ENCODE results near the gene EFNA1. TPM values are rescaled to one million over a fixed set of nuclear protein-coding genes. Genes with fewer than 3 reads are reported as not detected.

The EFNA1 gene
- total and polyA plus RNA-seq, 2 of the 13 experiments (the other 11 are each of a cell fraction or from before 2014, with no cell fraction given): 81.8 to 874 TPM

DNA sequence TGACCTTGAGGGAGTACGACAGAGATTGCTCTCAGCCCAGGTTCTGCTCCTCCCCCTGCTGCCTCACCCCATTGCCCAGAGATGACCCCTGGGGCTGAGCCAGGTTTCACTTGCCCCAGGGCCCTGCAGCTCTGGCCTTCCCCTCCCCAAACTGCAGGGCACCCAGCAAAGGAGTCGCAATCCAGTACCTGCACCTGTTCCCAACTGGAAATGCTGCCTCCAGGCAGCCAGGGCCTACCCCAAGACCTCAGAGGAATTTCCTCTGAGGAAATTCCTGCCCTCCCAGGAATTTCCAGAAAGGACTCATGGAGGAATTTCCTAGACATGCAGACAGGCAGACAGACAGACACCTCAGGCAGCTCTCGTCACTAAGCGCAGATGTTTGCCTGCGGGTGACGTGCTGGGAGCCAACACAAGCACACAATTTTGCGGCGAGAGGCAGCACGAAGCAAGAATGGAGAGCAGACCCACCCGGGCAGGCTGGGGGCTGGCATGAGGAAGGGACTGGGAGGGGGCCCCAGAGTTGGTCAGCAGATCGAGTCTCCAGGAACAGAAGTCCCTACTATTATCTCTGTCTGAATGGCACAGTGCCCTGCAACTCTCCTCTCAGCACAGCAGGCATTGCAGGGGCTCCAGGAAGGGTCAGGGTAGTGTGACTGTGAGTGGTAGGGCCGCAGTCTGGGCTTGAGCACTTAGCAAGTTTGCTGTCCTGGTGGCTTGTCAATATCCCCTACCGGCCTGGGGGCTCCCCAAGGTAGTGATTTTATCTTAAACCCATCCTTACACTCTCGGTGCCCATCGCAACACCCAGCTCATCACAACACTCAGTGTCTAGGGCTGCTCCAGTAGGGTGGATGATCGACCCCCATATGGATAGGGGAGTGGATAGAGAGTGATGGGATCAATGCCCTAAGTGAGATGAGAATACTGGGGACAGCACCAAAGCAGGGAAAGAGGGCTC is 2.9 kb upstream of the EFNA1 start (continued):
- TF ChIP-seq, protein P1, sequence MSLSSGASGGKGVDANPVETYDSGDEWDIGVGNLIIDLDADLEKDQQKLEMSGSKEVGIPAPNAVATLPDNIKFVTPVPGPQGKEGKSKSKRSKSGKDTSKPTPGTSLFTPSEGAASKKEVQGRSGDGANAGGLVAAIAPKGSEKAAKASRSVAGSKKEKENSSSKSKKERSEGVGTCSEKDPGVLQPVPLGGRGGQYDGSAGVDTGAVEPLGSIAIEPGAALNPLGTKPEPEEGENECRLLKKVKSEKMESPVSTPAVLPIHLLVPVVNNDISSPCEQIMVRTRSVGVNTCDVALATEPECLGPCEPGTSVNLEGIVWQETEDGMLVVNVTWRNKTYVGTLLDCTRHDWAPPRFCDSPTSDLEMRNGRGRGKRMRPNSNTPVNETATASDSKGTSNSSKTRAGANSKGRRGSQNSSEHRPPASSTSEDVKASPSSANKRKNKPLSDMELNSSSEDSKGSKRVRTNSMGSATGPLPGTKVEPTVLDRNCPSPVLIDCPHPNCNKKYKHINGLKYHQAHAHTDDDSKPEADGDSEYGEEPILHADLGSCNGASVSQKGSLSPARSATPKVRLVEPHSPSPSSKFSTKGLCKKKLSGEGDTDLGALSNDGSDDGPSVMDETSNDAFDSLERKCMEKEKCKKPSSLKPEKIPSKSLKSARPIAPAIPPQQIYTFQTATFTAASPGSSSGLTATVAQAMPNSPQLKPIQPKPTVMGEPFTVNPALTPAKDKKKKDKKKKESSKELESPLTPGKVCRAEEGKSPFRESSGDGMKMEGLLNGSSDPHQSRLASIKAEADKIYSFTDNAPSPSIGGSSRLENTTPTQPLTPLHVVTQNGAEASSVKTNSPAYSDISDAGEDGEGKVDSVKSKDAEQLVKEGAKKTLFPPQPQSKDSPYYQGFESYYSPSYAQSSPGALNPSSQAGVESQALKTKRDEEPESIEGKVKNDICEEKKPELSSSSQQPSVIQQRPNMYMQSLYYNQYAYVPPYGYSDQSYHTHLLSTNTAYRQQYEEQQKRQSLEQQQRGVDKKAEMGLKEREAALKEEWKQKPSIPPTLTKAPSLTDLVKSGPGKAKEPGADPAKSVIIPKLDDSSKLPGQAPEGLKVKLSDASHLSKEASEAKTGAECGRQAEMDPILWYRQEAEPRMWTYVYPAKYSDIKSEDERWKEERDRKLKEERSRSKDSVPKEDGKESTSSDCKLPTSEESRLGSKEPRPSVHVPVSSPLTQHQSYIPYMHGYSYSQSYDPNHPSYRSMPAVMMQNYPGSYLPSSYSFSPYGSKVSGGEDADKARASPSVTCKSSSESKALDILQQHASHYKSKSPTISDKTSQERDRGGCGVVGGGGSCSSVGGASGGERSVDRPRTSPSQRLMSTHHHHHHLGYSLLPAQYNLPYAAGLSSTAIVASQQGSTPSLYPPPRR (CRISPR knock-in tag; IDR thresholded peaks at IDR 0.05; ENCODE audit: borderline replicate concordance): no peak
- 0 out of 2 replicates have a peak, but pooled peaks have one; percentile 51 for TF ChIP-seq ZNF33B (CRISPR knock-in tag; IDR thresholded peaks at IDR 0.05)
- TF ChIP-seq DPF2 (CRISPR knock-in tag; IDR thresholded peaks at IDR 0.05; ENCODE audit: borderline replicate concordance, low read depth): peak; percentile 23; the same call in 1 of the 2 replicates
- no peak for TF ChIP-seq ZNF280D (CRISPR knock-in tag; IDR thresholded peaks at IDR 0.05)
- no peak for TF ChIP-seq BRCA1 (CRISPR knock-in tag; IDR thresholded peaks at IDR 0.05)
- TF ChIP-seq ZIK1 (CRISPR knock-in tag; IDR thresholded peaks at IDR 0.05; ENCODE audit: borderline replicate concordance, low read depth): no peak
- TF ChIP-seq CREM (IDR thresholded peaks at IDR 0.05): no peak
- no peak for TF ChIP-seq CREM (CRISPR knock-in tag; IDR thresholded peaks at IDR 0.05)
- no peak for TF ChIP-seq JUN (CRISPR knock-in tag; IDR thresholded peaks at IDR 0.05)
- TF ChIP-seq ZFX (CRISPR knock-in tag; IDR thresholded peaks at IDR 0.05; ENCODE audit: low read depth): no peak; the same call in 1 of the 2 replicates
- TF ChIP-seq DR1 (CRISPR knock-in tag; IDR thresholded peaks at IDR 0.05): no peak
- no peak for TF ChIP-seq ZNF235 (CRISPR knock-in tag; IDR thresholded peaks at IDR 0.05; ENCODE audit: borderline replicate concordance)
- TF ChIP-seq ZNF883 (CRISPR knock-in tag; IDR thresholded peaks at IDR 0.05; ENCODE audit: not compliant biosample characterization): no peak
- TF ChIP-seq, protein P2, sequence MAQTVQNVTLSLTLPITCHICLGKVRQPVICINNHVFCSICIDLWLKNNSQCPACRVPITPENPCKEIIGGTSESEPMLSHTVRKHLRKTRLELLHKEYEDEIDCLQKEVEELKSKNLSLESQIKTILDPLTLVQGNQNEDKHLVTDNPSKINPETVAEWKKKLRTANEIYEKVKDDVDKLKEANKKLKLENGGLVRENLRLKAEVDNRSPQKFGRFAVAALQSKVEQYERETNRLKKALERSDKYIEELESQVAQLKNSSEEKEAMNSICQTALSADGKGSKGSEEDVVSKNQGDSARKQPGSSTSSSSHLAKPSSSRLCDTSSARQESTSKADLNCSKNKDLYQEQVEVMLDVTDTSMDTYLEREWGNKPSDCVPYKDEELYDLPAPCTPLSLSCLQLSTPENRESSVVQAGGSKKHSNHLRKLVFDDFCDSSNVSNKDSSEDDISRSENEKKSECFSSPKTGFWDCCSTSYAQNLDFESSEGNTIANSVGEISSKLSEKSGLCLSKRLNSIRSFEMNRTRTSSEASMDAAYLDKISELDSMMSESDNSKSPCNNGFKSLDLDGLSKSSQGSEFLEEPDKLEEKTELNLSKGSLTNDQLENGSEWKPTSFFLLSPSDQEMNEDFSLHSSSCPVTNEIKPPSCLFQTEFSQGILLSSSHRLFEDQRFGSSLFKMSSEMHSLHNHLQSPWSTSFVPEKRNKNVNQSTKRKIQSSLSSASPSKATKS (CRISPR knock-in tag; IDR thresholded peaks at IDR 0.05): no peak
- no peak for TF ChIP-seq GPN1 (CRISPR knock-in tag; IDR thresholded peaks at IDR 0.05; ENCODE audit: borderline replicate concordance)
- TF ChIP-seq CREB1 (IDR thresholded peaks at IDR 0.05): peak; percentile 17; the same call in 1 of the 2 replicates
- TF ChIP-seq CREB1 (CRISPR knock-in tag; IDR thresholded peaks at IDR 0.05): no peak
- 0 out of 2 replicates have a peak, but pooled peaks have one; percentile 40 for TF ChIP-seq MTA1 (CRISPR knock-in tag; IDR thresholded peaks at IDR 0.05; ENCODE audit: borderline replicate concordance)
- peak in 1 of 2 experiments; percentile 20; a peak in 1 of 4 replicates for TF ChIP-seq POLR2A (IDR thresholded peaks at IDR 0.05; ENCODE audit: insufficient read depth in 1 of 2, low read depth in 2 of 2, low read length in 2 of 2)

Measured in HepG2 (cell line).